Karpas-422 (cell line): ENCODE measurements around the gene GPRIN2. TPM values are rescaled to one million over a fixed set of nuclear protein-coding genes. Genes with fewer than 3 reads are reported as not detected.
"Not testable (repeated sequence)": the region's sequence is repeated elsewhere in the genome, so short reads cannot be mapped to it uniquely, and the experiment has no call there.

Source experiments
- DNase-seq: peaks from one replicate; pipeline ENCODE4 v3.0.0-alpha.2; 2015
- H2AFZ ChIP-seq: fragments of 200-600 bp; sonication (generic); 2 replicates; pipeline ENCODE4 v1.6.1; 2014; ENCODE audit warnings: antibody characterized with exemption, low read length, mixed read lengths
- H3K27ac ChIP-seq: fragments of 200-600 bp; sonication (generic); 2 replicates; pipeline ENCODE4 v1.5.1; 2014; ENCODE audit warnings: mild to moderate bottlenecking, low read length, moderate library complexity
- H3K27me3 ChIP-seq: fragments of 200-600 bp; sonication (generic); 2 replicates; pipeline ENCODE4 v1.6.1; 2014; ENCODE audit warnings: low read length, mixed read lengths
- H3K36me3 ChIP-seq: fragments of 200-600 bp; sonication (generic); 2 replicates; pipeline ENCODE4 v1.6.1; 2014; ENCODE audit warnings: low read length, mixed read lengths; ENCODE audit not compliant: insufficient read depth
- H3K4me1 ChIP-seq: fragments of 200-600 bp; sonication (generic); 2 replicates; pipeline ENCODE4 v1.6.1; 2014; ENCODE audit warnings: mild to moderate bottlenecking, low read length, mixed read lengths
- H3K4me2 ChIP-seq: fragments of 200-600 bp; sonication (generic); 2 replicates; pipeline ENCODE4 v1.6.1; 2014; ENCODE audit warnings: low read length, low read depth, mild to moderate bottlenecking; ENCODE audit not compliant: poor library complexity, severe bottlenecking
- H3K4me3 ChIP-seq: fragments of 200-600 bp; sonication (generic); 2 replicates; pipeline ENCODE4 v1.5.1; 2014; ENCODE audit warnings: mild to moderate bottlenecking, antibody characterized with exemption, low read length, mixed read lengths
- H3K79me2 ChIP-seq: fragments of 200-600 bp; sonication (generic); 2 replicates; pipeline ENCODE4 v1.6.1; 2014; ENCODE audit warnings: mild to moderate bottlenecking, low read length, mixed read lengths
- H3K9ac ChIP-seq: fragments of 200-600 bp; sonication (generic); 2 replicates; pipeline ENCODE4 v1.6.0; 2014; ENCODE audit warnings: low read length
- H3K9me2 ChIP-seq: fragments of 200-600 bp; sonication (generic), shearing (Covaris generic); replicated peaks from 2 replicates; pipeline ENCODE4 v1.6.0; 2014; ENCODE audit warnings: mild to moderate bottlenecking, low read length, moderate library complexity; ENCODE audit not compliant: insufficient read depth
- H3K9me3 ChIP-seq: fragments of 300-700, 200-600 bp; sonication (generic); 2 replicates; pipeline ENCODE4 v1.6.1; 2014; ENCODE audit warnings: low read length, mixed read lengths
- H4K20me1 ChIP-seq: fragments of 200-600 bp; sonication (generic); 2 replicates; pipeline ENCODE4 v1.6.1; 2014; ENCODE audit warnings: mild to moderate bottlenecking, antibody characterized with exemption, low read length, low read depth; ENCODE audit not compliant: insufficient read depth
- total RNA-seq: library from RNA; depleted of rRNA; stranded (reverse); fragments of >200 nt; shearing (Covaris generic); gene quantifications from 2 replicates; pipeline ENCODE4 v1.2.3, GENCODE V29; 2014; ENCODE audit warnings: low replicate concordance

Gene GPRIN2
- total RNA-seq, 1 experiment from 2014 or later: not detected

DNA sequence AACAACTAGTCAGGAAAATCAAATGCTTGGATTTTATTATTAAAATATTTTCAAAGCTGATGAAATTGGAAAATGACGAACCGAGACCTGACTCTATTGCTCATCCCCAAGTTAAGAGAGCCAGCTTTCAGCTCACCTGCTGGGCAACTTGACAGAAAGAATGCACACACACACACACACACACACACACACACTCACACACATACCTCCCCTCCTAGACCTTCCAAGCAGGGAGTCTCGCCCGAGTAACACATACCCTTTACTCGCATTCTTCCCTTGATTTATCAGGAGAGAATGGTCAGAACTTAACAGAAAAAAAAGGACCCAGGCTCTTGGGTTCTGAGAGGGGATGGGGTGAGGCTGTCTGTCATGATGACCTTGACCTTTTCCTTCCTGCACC is 19.1 kb downstream of the GPRIN2 start:
- H3K9me3 ChIP-seq: no peaks in the 10 kb centered on the region
- H4K20me1 ChIP-seq: no peaks in the 10 kb centered on the region
- H3K36me3 ChIP-seq: no peaks in the 10 kb centered on the region
- H3K9ac ChIP-seq: no peak overlapping the region
- DNase-seq: no peak
- no peak overlapping the region for H3K27ac ChIP-seq
- no peaks in the 10 kb centered on the region for H3K9me2 ChIP-seq
- H3K4me2 ChIP-seq: no peak overlapping the region
- H3K4me3 ChIP-seq: no peak overlapping the region
- no peaks in the 10 kb centered on the region for H3K79me2 ChIP-seq
- no peaks in the 10 kb centered on the region for H3K4me1 ChIP-seq
- H2AFZ ChIP-seq: no peak overlapping the region
- 0 out of 2 replicates have a peak, but pooled peaks cover 3% of the 10 kb centered on the region for H3K27me3 ChIP-seq

GRCh38 chr10:46536781-46537180 is 19.7 kb downstream of the GPRIN2 start:
- H3K27ac ChIP-seq: no peak overlapping the region
- DNase-seq: no peak
- 0 out of 2 replicates have a peak, but pooled peaks cover 3% of the 10 kb centered on the region for H3K27me3 ChIP-seq
- no peak overlapping the region for H3K4me3 ChIP-seq
- no peaks in the 10 kb centered on the region for H3K9me3 ChIP-seq
- H3K36me3 ChIP-seq: no peaks in the 10 kb centered on the region
- no peak overlapping the region for H2AFZ ChIP-seq
- no peaks in the 10 kb centered on the region for H3K9me2 ChIP-seq
- H3K4me1 ChIP-seq: no peaks in the 10 kb centered on the region
- H3K79me2 ChIP-seq: no peaks in the 10 kb centered on the region
- H3K9ac ChIP-seq: no peak overlapping the region
- H4K20me1 ChIP-seq: no peaks in the 10 kb centered on the region
- H3K4me2 ChIP-seq: no peak overlapping the region

DNA sequence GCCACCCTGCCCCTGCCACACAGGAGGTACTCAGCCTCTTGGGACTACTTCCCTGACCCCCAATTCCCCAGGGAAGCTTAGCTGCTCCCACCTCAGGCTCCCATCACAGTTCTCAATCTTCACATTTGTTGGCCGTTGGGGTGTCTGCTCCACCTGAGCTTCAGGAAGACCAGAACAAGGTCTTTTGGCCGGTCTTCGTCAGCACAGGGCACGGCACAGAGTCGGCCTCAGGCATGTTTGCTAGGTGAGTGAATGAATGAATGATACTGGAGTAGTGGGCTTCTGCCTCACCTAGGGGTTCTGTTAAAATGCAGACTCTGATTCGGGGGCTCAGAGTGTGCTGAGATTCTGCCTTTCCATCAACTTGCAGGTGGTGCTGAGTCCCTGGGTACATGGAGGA is 20.3 kb downstream of the GPRIN2 start:
- H3K9ac ChIP-seq: no peak overlapping the region

DNA sequence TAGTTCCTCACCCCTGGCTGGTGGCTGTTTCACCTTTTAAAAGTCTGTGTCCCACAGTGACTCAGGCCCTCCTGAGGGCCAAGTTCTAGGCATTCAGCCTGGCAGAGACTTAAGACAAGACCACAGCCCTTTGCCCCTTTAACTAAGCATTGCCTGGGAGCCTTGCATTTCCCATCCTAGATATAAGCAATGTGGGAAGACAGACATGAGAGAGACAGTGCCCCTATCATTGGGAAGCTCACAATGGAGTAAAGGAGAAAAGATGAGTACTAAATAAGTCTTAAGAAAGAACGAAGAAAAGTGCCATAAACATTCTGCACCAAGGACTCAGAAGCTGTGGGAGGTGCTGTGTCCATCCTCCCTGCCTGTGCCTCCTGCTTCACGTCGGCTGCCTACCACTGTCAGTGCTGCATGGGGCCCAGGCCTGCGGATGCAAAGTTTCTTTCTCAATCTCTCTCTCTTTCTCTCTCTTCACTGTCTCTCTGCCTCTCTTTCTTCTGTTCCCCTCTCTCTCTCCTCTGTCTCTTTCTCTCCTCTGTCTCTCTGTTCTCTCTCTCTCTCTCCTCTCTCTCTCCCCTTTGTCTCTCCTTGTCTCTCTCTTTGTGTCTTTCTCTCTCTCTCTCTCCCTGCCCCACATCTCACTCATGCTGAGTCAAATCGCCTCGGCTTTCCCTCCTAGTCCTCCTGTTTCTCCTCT is 21.5 kb downstream of the GPRIN2 start:
- no peak overlapping the region for H3K4me2 ChIP-seq
- no peaks in the 10 kb centered on the region for H4K20me1 ChIP-seq
- H3K36me3 ChIP-seq: no peaks in the 10 kb centered on the region
- H3K27ac ChIP-seq: no peak overlapping the region
- H2AFZ ChIP-seq: no peak overlapping the region
- no peaks in the 10 kb centered on the region for H3K9me3 ChIP-seq
- no peak overlapping the region for H3K4me3 ChIP-seq
- no peak for DNase-seq
- H3K9ac ChIP-seq: no peak overlapping the region
- H3K79me2 ChIP-seq: no peaks in the 10 kb centered on the region
- H3K27me3 ChIP-seq: 0 out of 2 replicates have a peak, but pooled peaks cover 3% of the 10 kb centered on the region
- H3K9me2 ChIP-seq: no peaks in the 10 kb centered on the region
- H3K4me1 ChIP-seq: no peaks in the 10 kb centered on the region

More for the DNA sequence above, 20.3 kb downstream of the GPRIN2 start:
- H3K9me2 ChIP-seq: no peaks in the 10 kb centered on the region
- H3K27me3 ChIP-seq: 0 out of 2 replicates have a peak, but pooled peaks cover 3% of the 10 kb centered on the region
- H3K4me3 ChIP-seq: no peak overlapping the region
- H3K9me3 ChIP-seq: no peaks in the 10 kb centered on the region
- no peak overlapping the region for H3K4me2 ChIP-seq
- H4K20me1 ChIP-seq: no peaks in the 10 kb centered on the region
- no peaks in the 10 kb centered on the region for H3K36me3 ChIP-seq
- no peaks in the 10 kb centered on the region for H3K4me1 ChIP-seq
- no peak for DNase-seq
- no peak overlapping the region for H2AFZ ChIP-seq
- H3K79me2 ChIP-seq: no peaks in the 10 kb centered on the region
- H3K27ac ChIP-seq: no peak overlapping the region

DNA sequence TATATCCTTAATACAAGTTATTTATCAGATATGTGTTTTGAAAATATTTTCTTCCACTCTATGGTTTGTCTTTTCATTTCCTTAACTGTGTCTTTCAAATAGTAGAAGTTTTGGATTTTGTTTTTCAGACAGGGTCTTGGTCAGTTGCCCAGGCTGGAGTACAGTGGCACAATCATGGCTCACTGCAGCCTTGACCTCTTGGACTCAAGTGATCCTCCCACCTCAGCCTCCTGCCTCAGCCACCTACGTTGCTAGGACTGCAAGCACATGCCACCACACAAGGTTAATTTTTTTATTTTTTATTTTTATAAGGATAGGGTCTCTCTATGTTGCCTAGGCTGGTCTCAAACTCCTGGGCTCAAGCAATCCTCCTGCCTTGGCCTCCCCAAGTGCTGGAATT is 24.2 kb downstream of the GPRIN2 start:
- not testable (repeated sequence) for H3K27me3 ChIP-seq, H3K27ac ChIP-seq, H3K9ac ChIP-seq, H3K4me3 ChIP-seq, H2AFZ ChIP-seq, H3K36me3 ChIP-seq, H3K4me2 ChIP-seq, H4K20me1 ChIP-seq, H3K79me2 ChIP-seq, DNase-seq, H3K4me1 ChIP-seq, H3K9me2 ChIP-seq, H3K9me3 ChIP-seq

DNA sequence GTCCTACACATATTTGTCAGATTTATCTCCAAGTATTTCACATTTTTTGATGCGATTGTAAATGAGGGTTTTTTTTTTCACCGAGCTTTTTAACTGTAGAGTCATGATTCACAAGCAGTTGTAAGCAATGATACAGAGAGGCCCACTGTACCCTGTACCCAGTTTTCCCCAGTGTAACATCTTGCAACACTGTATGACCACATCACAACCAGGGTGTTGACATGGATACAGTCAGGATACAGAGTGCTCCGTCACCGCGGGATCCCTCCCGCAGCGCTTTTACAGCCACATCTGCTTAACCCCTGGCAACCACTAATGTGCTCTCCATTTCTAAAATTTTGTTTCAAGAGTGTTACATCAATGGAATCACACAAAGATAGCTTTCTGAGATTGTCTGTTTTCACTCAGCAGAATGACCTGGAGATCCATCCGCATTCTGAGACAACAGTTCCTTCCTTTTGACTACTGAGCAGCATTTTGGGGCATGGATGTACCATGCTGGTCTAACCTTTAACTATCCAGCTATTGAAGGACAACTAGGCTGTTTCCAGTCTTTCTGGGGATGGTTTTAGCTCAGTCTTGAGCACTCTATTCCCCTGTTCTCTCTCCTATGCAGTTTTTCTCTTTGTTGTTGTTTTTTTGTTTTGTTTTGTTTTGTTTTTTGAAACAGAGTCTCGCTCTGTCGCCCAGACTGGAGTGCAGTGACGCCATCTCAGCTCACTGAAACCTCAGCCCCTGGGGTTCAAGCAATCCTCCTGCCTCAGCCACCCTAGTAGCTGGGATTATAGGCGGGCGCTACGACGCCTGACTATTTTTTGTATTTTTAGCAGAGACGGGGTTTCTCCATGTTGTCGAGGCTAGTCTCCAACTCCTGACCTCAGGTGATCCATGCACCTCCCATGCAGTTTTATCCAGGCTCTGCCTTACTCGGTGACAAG is 25.9 kb downstream of the GPRIN2 start:
- no peaks in the 10 kb centered on the region for H3K27me3 ChIP-seq
- no peak for DNase-seq

DNA sequence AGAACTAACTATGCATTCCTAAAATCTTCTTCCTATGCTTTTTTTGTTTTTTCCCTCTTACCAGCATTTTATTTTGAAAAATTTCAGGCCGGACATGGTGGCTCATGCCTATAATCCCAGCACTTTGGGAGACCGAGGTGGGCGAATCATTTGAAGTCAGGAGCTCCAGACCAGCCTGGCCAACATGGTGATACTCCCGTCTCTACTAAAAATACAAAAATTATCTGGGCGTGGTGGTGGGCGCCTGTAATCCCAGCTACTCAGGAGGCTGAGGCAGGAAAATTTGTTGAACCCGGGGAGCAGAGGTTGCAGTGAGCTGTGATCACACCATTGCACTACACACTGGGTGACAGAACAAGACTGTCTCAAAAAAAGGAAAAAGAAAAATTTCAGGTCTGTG is 26.7 kb downstream of the GPRIN2 start:
- H3K27ac ChIP-seq, H2AFZ ChIP-seq, H3K9me2 ChIP-seq, H3K79me2 ChIP-seq, H3K4me3 ChIP-seq, DNase-seq, H4K20me1 ChIP-seq, H3K9me3 ChIP-seq, H3K36me3 ChIP-seq, H3K9ac ChIP-seq, H3K4me2 ChIP-seq, H3K4me1 ChIP-seq, H3K27me3 ChIP-seq: not testable (repeated sequence)

More for the DNA sequence above, 25.9 kb downstream of the GPRIN2 start:
- Histone ChIP-seq H3K4me1 (no peaks in the 10 kb centered on the region), H3K27ac (no peak overlapping the region), H3K9me2 (no peaks in the 10 kb centered on the region), H3K4me3 (no peak overlapping the region), H4K20me1 (no peaks in the 10 kb centered on the region), H3K9me3 (peaks cover 7% of the 10 kb centered on the region; the same call in 1 of the 2 replicates), H3K9ac (no peak overlapping the region), H2AFZ (no peak overlapping the region), H3K36me3 (no peaks in the 10 kb centered on the region), H3K79me2 (no peaks in the 10 kb centered on the region), H3K4me2 (no peak overlapping the region)
